Thyroid gland (tissue), 4 donors: Measurements from ENCODE around the gene ATE1.
"Not testable (repeated sequence)": the region's sequence is repeated elsewhere in the genome, so short reads cannot be mapped to it uniquely, and the experiment has no call there.

Experiments
- POLR2A ChIP-seq, 2 donors: fragments of 450-650 bp; IDR thresholded peaks; one replicate each; pipeline ENCODE4 v1.6.1; 2017; ENCODE audit warnings: antibody characterized with exemption in 2 of 2, mild to moderate bottlenecking in 2 of 2, moderate library complexity in 1 of 2
- TF ChIP-seq, protein P1 (sequence below), 6 experiments: fragments of 200-600 bp in 3 of 6; fragments of 450-650 bp in 3 of 6; sonication (generic) in 3 of 6; IDR thresholded peaks; one replicate each; pipeline ENCODE4 v1.5.1; 2016 to 2019; ENCODE audit warnings: antibody characterized with exemption in 6 of 6, mild to moderate bottlenecking in 2 of 6, inconsistent platforms in 1 of 6, moderate library complexity in 1 of 6

DNA sequence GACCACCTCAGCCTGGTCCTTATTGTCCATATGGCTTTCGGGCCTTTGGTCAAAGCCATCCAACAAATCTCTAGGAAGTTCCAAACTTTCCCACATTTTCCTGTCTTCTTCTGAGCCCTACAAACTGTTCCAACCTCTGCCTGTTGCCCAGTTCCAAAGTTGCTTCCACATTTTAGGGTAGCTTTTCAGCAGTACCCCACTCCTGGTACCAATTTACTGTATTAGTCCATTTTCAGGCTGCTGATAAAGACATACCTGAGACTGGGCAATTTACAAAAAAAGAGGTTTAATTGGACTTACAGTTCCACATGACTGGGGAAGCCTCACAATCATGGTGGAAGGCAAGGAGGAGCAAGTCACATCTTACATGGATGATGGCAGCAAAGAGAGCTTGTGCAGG, 170.6 kb downstream of the ATE1 start:
- TF ChIP-seq, protein P1, sequence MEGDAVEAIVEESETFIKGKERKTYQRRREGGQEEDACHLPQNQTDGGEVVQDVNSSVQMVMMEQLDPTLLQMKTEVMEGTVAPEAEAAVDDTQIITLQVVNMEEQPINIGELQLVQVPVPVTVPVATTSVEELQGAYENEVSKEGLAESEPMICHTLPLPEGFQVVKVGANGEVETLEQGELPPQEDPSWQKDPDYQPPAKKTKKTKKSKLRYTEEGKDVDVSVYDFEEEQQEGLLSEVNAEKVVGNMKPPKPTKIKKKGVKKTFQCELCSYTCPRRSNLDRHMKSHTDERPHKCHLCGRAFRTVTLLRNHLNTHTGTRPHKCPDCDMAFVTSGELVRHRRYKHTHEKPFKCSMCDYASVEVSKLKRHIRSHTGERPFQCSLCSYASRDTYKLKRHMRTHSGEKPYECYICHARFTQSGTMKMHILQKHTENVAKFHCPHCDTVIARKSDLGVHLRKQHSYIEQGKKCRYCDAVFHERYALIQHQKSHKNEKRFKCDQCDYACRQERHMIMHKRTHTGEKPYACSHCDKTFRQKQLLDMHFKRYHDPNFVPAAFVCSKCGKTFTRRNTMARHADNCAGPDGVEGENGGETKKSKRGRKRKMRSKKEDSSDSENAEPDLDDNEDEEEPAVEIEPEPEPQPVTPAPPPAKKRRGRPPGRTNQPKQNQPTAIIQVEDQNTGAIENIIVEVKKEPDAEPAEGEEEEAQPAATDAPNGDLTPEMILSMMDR (IDR thresholded peaks at IDR 0.05): not testable (repeated sequence)
- TF ChIP-seq POLR2A (IDR thresholded peaks at IDR 0.05): not testable (repeated sequence)
